Fibroblast of pulmonary artery (primary cell): Measurements from ENCODE around the gene ALDH1A1.

ENCODE experiments used
- DNase-seq: peaks from one replicate; pipeline ENCODE4 v3.0.0-alpha.2; 2010; ENCODE audit warnings: low read depth
- H3K4me3 ChIP-seq: replicated peaks from 2 replicates; pipeline ENCODE4 v1.5.1; 2011; ENCODE audit warnings: low read depth, mild to moderate bottlenecking, control low read depth, low read length, moderate library complexity
- CTCF ChIP-seq: IDR thresholded peaks from 2 replicates; pipeline ENCODE4 v1.5.1; 2011; ENCODE audit warnings: mild to moderate bottlenecking, control low read depth, low read length, inconsistent platforms; ENCODE audit errors: missing control alignments

The ALDH1A1 gene

DNA sequence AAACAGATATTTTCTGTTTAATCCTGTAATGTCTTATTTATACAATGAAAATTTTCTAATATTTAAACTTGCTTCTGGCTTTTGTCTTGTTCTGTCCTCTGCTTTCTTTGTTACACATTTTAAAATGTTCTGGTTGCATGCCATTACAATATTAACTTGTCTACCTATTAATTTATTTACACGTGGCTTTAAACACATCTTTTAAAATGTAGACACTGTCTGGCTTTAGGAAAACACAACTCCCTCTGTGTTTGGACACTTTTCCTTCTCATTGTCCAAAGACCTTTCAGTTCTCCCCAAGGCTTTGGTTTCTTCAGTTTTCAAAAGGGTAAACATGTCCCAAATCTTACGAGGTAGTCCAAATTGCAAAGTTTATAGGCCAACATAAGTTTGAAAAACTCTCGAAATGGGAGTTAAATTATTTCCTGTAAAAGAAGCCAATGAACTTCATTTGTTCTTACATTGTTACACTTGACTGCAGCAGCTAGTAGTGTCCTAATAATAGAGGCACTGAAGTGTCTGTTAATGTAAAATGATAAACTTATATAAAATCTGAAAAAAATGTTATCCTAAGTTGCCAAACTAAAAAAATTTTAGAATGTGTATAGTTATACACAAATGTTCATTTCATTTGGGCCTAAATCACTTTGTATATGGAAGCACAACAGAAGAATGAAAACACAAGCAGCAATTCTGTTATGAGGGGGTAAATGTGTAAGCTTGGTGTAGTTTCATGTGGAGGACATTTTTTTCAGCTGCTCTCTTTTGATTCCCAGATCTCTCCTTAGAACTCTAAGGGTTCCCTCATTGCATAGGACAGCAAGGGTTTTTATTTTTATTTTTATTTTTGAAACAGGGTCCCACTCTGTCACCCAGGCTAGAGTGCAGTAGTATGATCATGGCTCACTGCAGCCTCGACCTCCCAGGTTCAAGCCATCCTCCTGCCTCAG, 53.8 kb downstream of the ALDH1A1 start:
- H3K4me3 ChIP-seq: no peak overlapping the region
- DNase-seq: no peak
- TF ChIP-seq CTCF: no peak

GRCh38 chr9:72898360-72898759, 54.5 kb downstream of the ALDH1A1 start:
- no peak for DNase-seq
- no peak overlapping the region for H3K4me3 ChIP-seq
- TF ChIP-seq CTCF: no peak

DNA sequence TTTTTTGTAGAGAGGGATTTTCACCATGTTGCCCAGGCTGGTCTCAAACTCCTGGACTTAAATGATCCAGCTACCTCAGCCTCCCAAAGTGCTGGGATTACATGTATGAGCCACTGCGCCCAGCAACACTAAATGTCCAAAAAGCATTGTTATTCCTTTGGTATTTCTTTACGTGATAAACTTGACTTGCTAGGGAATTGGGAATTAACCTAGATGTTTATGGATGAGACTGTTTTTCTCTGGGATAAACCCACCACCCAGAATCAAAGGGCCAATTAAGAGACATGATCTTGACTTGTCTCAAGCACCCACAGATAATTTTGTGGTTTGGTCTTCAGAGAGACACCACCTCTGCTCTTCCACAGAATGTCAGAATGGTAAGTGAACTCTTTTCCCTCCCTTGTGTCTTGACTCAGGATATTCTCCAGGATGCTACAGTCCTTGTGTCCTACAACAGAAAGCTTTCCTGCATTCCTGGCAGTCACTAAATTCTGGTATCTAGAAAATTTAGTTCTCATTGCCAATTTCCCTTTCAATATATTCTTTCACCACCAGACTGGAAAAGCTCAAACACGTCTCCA, 55.7 kb downstream of the ALDH1A1 start:
- no peak for DNase-seq
- no peak for TF ChIP-seq CTCF
- H3K4me3 ChIP-seq: no peak overlapping the region

- no peak for DNase-seq
- H3K4me3 ChIP-seq: no peak overlapping the region
- TF ChIP-seq CTCF: no peak
Measured at GRCh38 chr9:72896439-72896838, 56.4 kb downstream of the ALDH1A1 start.

DNA sequence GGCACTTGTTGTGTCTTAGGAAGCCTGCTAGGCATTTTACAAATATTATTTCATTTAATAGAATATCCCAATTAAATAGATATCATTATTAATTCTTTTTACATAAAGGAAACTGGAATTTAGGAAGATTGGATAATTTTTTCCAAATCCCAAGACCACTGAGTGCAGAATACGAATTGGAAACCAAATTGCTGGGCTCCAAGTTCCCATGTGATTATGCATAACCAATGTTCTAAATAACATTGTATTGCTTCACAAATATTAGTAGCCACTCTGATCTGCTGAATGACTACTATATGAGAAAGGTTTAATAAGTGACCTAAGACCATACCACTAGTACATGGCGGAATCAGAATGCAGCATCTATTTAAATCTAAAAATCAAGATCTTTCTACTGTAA, 57.7 kb downstream of the ALDH1A1 start:
- TF ChIP-seq CTCF: no peak
- no peak overlapping the region for H3K4me3 ChIP-seq
- DNase-seq: no peak

DNA sequence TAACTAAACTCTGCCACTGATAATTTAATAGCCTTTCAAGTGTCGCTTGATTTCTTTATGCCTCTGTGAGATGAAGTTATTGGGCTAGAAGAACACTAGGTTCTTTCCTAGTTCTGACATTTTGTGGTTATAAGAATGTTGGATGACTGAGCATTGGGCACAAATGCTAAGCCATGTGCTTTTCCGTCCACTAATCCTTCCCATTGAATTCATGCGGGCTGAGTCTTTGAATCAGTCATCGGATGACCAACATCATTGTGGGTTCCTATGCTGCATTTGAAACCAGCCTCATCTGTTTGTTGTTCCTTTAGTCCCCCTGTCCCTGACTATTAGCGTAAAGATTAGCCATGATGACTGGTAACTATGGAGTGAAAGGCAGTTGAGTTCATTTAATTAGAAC, 58.5 kb downstream of the ALDH1A1 start:
- TF ChIP-seq CTCF: no peak
- no peak overlapping the region for H3K4me3 ChIP-seq
- DNase-seq: no peak
